ENCODE data around the gene WSCD2. TPM values are rescaled to one million over a fixed set of nuclear protein-coding genes. Genes with fewer than 3 reads are reported as not detected.

The WSCD2 gene
- total and polyA plus RNA-seq, 5 donors from 2014 or later = 0.23 to 2.3 (median 1.6) TPM

- Histone ChIP-seq H3K27me3 (ENCODE audit: control insufficient read depth, insufficient read depth, low read length) (no peaks in the 10 kb centered on the region), H3K27ac (ENCODE audit: insufficient read depth, low read length, poor library complexity, severe bottlenecking) (no peak overlapping the region), H3K4me1 (ENCODE audit: control insufficient read depth, insufficient read depth, low read length, poor library complexity, severe bottlenecking) (no peaks in the 10 kb centered on the region), H3K4me3 (ENCODE audit: low read depth, low read length) (no peak overlapping the region), H3K9me3 (ENCODE audit: control insufficient read depth in 2 of 2, low read length in 2 of 2) (no peaks in the 10 kb centered on the region), H3K36me3 (ENCODE audit: control insufficient read depth, insufficient read depth, low read length) (no peaks in the 10 kb centered on the region)
- H3K4me1 Mint-ChIP-seq = no peaks in the 10 kb centered on the region
- H3K9me3 Mint-ChIP-seq = peaks cover 0 to 7% (median 0%) of the 10 kb centered on the region in 7 donors
- ATAC-seq (ENCODE audit: low read depth in 2 of 2) (no peak), DNase-seq (no peak)
- H3K27me3 Mint-ChIP-seq = peaks cover 25% of the 10 kb centered on the region
- no peak overlapping the region for H3K27ac Mint-ChIP-seq
- no peaks in the 10 kb centered on the region for H3K36me3 Mint-ChIP-seq
- no peak overlapping the region for H3K4me3 Mint-ChIP-seq
Observed at GRCh38 chr12:108151533-108152169, 22.6 kb downstream of the WSCD2 start.

- Mint-ChIP-seq H3K4me1 (no peaks in the 10 kb centered on the region), H3K36me3 (no peaks in the 10 kb centered on the region)
- ATAC-seq (ENCODE audit: low read depth in 2 of 2) = no peak
Observed at GRCh38 chr12:108152170-108152538, 23.1 kb downstream of the WSCD2 start.

GRCh38 chr12:108156717-108157116, 27.6 kb downstream of the WSCD2 start:
- Mint-ChIP-seq H3K27me3 (peaks cover 25% of the 10 kb centered on the region), H3K36me3 (no peaks in the 10 kb centered on the region), H3K4me3 (no peak overlapping the region), H3K27ac (no peak overlapping the region), H3K4me1 (no peaks in the 10 kb centered on the region), H3K9me3 (peaks cover 0 to 7% (median 3%) of the 10 kb centered on the region in 7 donors)
- no peaks in the 10 kb centered on the region for H3K27me3 ChIP-seq (ENCODE audit: control insufficient read depth, insufficient read depth, low read length)
- no peaks in the 10 kb centered on the region for H3K4me1 ChIP-seq (ENCODE audit: control insufficient read depth, insufficient read depth, low read length, poor library complexity, severe bottlenecking)
- H3K9me3 ChIP-seq (ENCODE audit: control insufficient read depth in 2 of 2, low read length in 2 of 2) = no peaks in the 10 kb centered on the region
- ATAC-seq (ENCODE audit: low read depth in 2 of 2) (no peak), DNase-seq (no peak)
- H3K27ac ChIP-seq (ENCODE audit: insufficient read depth, low read length, poor library complexity, severe bottlenecking) = no peak overlapping the region
- no peaks in the 10 kb centered on the region for H3K36me3 ChIP-seq (ENCODE audit: control insufficient read depth, insufficient read depth, low read length)
- no peak overlapping the region for H3K4me3 ChIP-seq (ENCODE audit: low read depth, low read length)

More at GRCh38 chr12:108152170-108152538, 23.1 kb downstream of the WSCD2 start:
- H3K36me3 ChIP-seq (ENCODE audit: control insufficient read depth, insufficient read depth, low read length) = no peaks in the 10 kb centered on the region
- H3K4me1 ChIP-seq (ENCODE audit: control insufficient read depth, insufficient read depth, low read length, poor library complexity, severe bottlenecking) = no peaks in the 10 kb centered on the region
- Mint-ChIP-seq H3K27me3 (peaks cover 25% of the 10 kb centered on the region), H3K27ac (no peak overlapping the region), H3K9me3 (peaks cover 0 to 7% (median 2%) of the 10 kb centered on the region in 7 donors), H3K4me3 (no peak overlapping the region)
- H3K27me3 ChIP-seq (ENCODE audit: control insufficient read depth, insufficient read depth, low read length) = no peaks in the 10 kb centered on the region
- no peak overlapping the region for H3K4me3 ChIP-seq (ENCODE audit: low read depth, low read length)
- H3K9me3 ChIP-seq (ENCODE audit: control insufficient read depth in 2 of 2, low read length in 2 of 2) = no peaks in the 10 kb centered on the region
- no peak overlapping the region for H3K27ac ChIP-seq (ENCODE audit: insufficient read depth, low read length, poor library complexity, severe bottlenecking)
- DNase-seq = no peak

- H3K36me3 ChIP-seq (ENCODE audit: control insufficient read depth, insufficient read depth, low read length) = no peaks in the 10 kb centered on the region
- Mint-ChIP-seq H3K9me3 (peaks cover 0 to 7% (median 3%) of the 10 kb centered on the region in 7 donors), H3K27me3 (peaks cover 25% of the 10 kb centered on the region), H3K4me3 (no peak overlapping the region), H3K4me1 (no peaks in the 10 kb centered on the region), H3K27ac (no peak overlapping the region), H3K36me3 (no peaks in the 10 kb centered on the region)
- no peaks in the 10 kb centered on the region for H3K27me3 ChIP-seq (ENCODE audit: control insufficient read depth, insufficient read depth, low read length)
- DNase-seq (no peak), ATAC-seq (ENCODE audit: low read depth in 2 of 2) (no peak)
- no peaks in the 10 kb centered on the region for H3K4me1 ChIP-seq (ENCODE audit: control insufficient read depth, insufficient read depth, low read length, poor library complexity, severe bottlenecking)
- no peak overlapping the region for H3K4me3 ChIP-seq (ENCODE audit: low read depth, low read length)
- H3K9me3 ChIP-seq (ENCODE audit: control insufficient read depth in 2 of 2, low read length in 2 of 2) = no peaks in the 10 kb centered on the region
- no peak overlapping the region for H3K27ac ChIP-seq (ENCODE audit: insufficient read depth, low read length, poor library complexity, severe bottlenecking)
Observed at GRCh38 chr12:108157870-108158459, 28.9 kb downstream of the WSCD2 start.

- H3K9me3 ChIP-seq (ENCODE audit: control insufficient read depth in 2 of 2, low read length in 2 of 2) = no peaks in the 10 kb centered on the region
- no peak overlapping the region for H3K27ac Mint-ChIP-seq
- no peaks in the 10 kb centered on the region for H3K36me3 Mint-ChIP-seq
- no peaks in the 10 kb centered on the region for H3K36me3 ChIP-seq (ENCODE audit: control insufficient read depth, insufficient read depth, low read length)
- H3K4me3 ChIP-seq (ENCODE audit: low read depth, low read length) = no peak overlapping the region
- no peaks in the 10 kb centered on the region for H3K4me1 ChIP-seq (ENCODE audit: control insufficient read depth, insufficient read depth, low read length, poor library complexity, severe bottlenecking)
- peaks cover 0 to 3% (median 0%) of the 10 kb centered on the region in 7 donors for H3K9me3 Mint-ChIP-seq
- H3K4me1 Mint-ChIP-seq = no peaks in the 10 kb centered on the region
- H3K27me3 ChIP-seq (ENCODE audit: control insufficient read depth, insufficient read depth, low read length) = peaks cover 1% of the 10 kb centered on the region
- H3K4me3 Mint-ChIP-seq = no peak overlapping the region
- H3K27me3 Mint-ChIP-seq = peaks cover 9% of the 10 kb centered on the region
- ATAC-seq (ENCODE audit: low read depth in 2 of 2) (no peak), DNase-seq (no peak)
- no peak overlapping the region for H3K27ac ChIP-seq (ENCODE audit: insufficient read depth, low read length, poor library complexity, severe bottlenecking)
Observed at GRCh38 chr12:108162207-108162606, 33.1 kb downstream of the WSCD2 start.

- Histone ChIP-seq H3K27me3 (ENCODE audit: control insufficient read depth, insufficient read depth, low read length) (peaks cover 13% of the 10 kb centered on the region), H3K27ac (ENCODE audit: insufficient read depth, low read length, poor library complexity, severe bottlenecking) (no peak overlapping the region), H3K9me3 (ENCODE audit: control insufficient read depth in 2 of 2, low read length in 2 of 2) (no peaks in the 10 kb centered on the region), H3K36me3 (ENCODE audit: control insufficient read depth, insufficient read depth, low read length) (no peaks in the 10 kb centered on the region), H3K4me1 (ENCODE audit: control insufficient read depth, insufficient read depth, low read length, poor library complexity, severe bottlenecking) (no peaks in the 10 kb centered on the region), H3K4me3 (ENCODE audit: low read depth, low read length) (no peak overlapping the region)
- Mint-ChIP-seq H3K27ac (no peak overlapping the region), H3K36me3 (no peaks in the 10 kb centered on the region), H3K4me1 (no peaks in the 10 kb centered on the region), H3K27me3 (peaks cover 11% of the 10 kb centered on the region), H3K4me3 (no peak overlapping the region), H3K9me3 (peaks cover 0 to 2% (median 0%) of the 10 kb centered on the region in 7 donors)
- DNase-seq (no peak), ATAC-seq (ENCODE audit: low read depth in 2 of 2) (no peak)
Observed at GRCh38 chr12:108166505-108166904, 37.4 kb downstream of the WSCD2 start.

- H3K4me1 ChIP-seq (ENCODE audit: control insufficient read depth, insufficient read depth, low read length, poor library complexity, severe bottlenecking) = no peaks in the 10 kb centered on the region
- H3K4me3 ChIP-seq (ENCODE audit: low read depth, low read length) = no peak overlapping the region
- H3K27me3 ChIP-seq (ENCODE audit: control insufficient read depth, insufficient read depth, low read length) = peaks cover 13% of the 10 kb centered on the region
- no peaks in the 10 kb centered on the region for H3K9me3 ChIP-seq (ENCODE audit: control insufficient read depth in 2 of 2, low read length in 2 of 2)
- Mint-ChIP-seq H3K9me3 (peaks cover 0 to 2% (median 0%) of the 10 kb centered on the region in 7 donors), H3K27ac (no peak overlapping the region), H3K4me3 (no peak overlapping the region), H3K27me3 (peaks cover 17% of the 10 kb centered on the region), H3K4me1 (no peaks in the 10 kb centered on the region), H3K36me3 (no peaks in the 10 kb centered on the region)
- DNase-seq (no peak), ATAC-seq (ENCODE audit: low read depth in 2 of 2) (no peak)
- H3K36me3 ChIP-seq (ENCODE audit: control insufficient read depth, insufficient read depth, low read length) = no peaks in the 10 kb centered on the region
- no peak overlapping the region for H3K27ac ChIP-seq (ENCODE audit: insufficient read depth, low read length, poor library complexity, severe bottlenecking)
Observed at GRCh38 chr12:108167974-108168373, 38.9 kb downstream of the WSCD2 start.

- no peak for ATAC-seq (ENCODE audit: low read depth in 2 of 2)
- no peaks in the 10 kb centered on the region for H3K36me3 ChIP-seq (ENCODE audit: control insufficient read depth, insufficient read depth, low read length)
- peaks cover 13% of the 10 kb centered on the region for H3K27me3 Mint-ChIP-seq
Observed at GRCh38 chr12:108169708-108170107, 40.6 kb downstream of the WSCD2 start.

More at GRCh38 chr12:108169708-108170107, 40.6 kb downstream of the WSCD2 start:
- no peak overlapping the region for H3K27ac ChIP-seq (ENCODE audit: insufficient read depth, low read length, poor library complexity, severe bottlenecking)
- peaks cover 13% of the 10 kb centered on the region for H3K27me3 ChIP-seq (ENCODE audit: control insufficient read depth, insufficient read depth, low read length)
- H3K4me3 Mint-ChIP-seq = no peak overlapping the region
- H3K4me1 Mint-ChIP-seq = no peaks in the 10 kb centered on the region
- no peak for DNase-seq
- H3K36me3 Mint-ChIP-seq = no peaks in the 10 kb centered on the region
- H3K4me1 ChIP-seq (ENCODE audit: control insufficient read depth, insufficient read depth, low read length, poor library complexity, severe bottlenecking) = no peaks in the 10 kb centered on the region
- no peak overlapping the region for H3K27ac Mint-ChIP-seq
- no peaks in the 10 kb centered on the region for H3K9me3 ChIP-seq (ENCODE audit: control insufficient read depth in 2 of 2, low read length in 2 of 2)
- H3K9me3 Mint-ChIP-seq = peaks cover 0 to 2% (median 0%) of the 10 kb centered on the region in 7 donors
- no peak overlapping the region for H3K4me3 ChIP-seq (ENCODE audit: low read depth, low read length)
